ENCODE measurements around the gene TXNL4A. TPM values are rescaled to one million over a fixed set of nuclear protein-coding genes. Genes with fewer than 3 reads are reported as not detected.

TXNL4A gene
- total RNA-seq, 2 donors from 2014 or later = 117 to 138 TPM

DNA sequence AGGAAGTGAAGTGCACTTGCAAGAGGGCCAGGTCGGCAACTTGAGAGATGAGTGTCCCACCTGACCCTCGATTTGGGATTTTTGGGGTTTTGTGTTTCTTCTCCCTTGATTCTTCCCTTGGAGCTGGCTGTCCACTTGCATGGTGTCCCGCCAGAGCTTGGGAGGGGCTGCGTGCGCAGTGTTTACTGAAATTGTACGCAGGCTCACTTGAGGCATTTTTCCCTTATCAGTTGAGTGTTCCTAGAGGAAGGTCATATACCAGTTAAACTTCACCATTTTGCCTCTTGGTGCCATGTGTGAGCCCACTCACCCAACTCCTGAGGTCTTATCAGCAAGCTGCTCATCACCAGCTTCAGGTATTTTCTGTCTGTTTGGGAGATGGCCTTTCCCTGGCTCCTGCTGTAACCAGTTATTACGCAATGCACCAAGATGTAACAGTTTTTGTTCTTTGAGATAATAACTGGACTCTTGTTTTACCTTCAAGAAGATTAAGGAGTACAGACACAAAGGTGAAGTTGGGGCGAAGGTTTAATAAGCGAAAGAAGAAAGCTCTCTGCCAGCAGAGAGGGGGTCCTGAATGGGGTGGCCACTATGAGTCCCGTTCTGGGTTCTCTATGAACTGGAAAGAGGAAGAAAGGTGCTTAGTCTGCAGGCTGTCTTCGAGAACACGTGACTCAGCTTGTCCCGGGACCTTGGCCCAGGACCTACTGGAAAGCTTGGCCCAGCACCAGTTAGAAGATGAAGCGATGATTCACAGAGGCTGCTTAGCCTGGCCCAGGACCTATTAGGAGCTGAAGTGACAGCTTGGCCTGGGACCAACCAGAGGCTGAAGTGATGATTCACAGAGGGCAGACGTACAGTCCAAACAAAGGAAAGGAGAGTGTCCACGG is 21.5 kb upstream of the TXNL4A start:
- no peak overlapping the region for H3K9ac ChIP-seq (ENCODE audit: extremely low read depth, low read length, poor library complexity, severe bottlenecking)
- Mint-ChIP-seq H3K4me3 (no peak overlapping the region), H3K27ac (no peak overlapping the region), H3K9me3 (peaks cover 69% of the 10 kb centered on the region), H3K36me3 (ENCODE audit: low read depth) (peaks cover 5% of the 10 kb centered on the region), H3K4me1 (no peaks in the 10 kb centered on the region), H3K27me3 (ENCODE audit: insufficient read depth) (peaks cover 33% of the 10 kb centered on the region)
- no peaks in the 10 kb centered on the region for H3K4me1 ChIP-seq (ENCODE audit: control insufficient read depth, insufficient read depth, low read length)
- H3K36me3 ChIP-seq (ENCODE audit: control insufficient read depth, insufficient read depth, low read length) = no peaks in the 10 kb centered on the region
- H3K9me3 ChIP-seq (ENCODE audit: control insufficient read depth, low read length) = peaks cover 5% of the 10 kb centered on the region
- H3K4me3 ChIP-seq (ENCODE audit: low read length) = no peak overlapping the region
- TF ChIP-seq, protein P1, sequence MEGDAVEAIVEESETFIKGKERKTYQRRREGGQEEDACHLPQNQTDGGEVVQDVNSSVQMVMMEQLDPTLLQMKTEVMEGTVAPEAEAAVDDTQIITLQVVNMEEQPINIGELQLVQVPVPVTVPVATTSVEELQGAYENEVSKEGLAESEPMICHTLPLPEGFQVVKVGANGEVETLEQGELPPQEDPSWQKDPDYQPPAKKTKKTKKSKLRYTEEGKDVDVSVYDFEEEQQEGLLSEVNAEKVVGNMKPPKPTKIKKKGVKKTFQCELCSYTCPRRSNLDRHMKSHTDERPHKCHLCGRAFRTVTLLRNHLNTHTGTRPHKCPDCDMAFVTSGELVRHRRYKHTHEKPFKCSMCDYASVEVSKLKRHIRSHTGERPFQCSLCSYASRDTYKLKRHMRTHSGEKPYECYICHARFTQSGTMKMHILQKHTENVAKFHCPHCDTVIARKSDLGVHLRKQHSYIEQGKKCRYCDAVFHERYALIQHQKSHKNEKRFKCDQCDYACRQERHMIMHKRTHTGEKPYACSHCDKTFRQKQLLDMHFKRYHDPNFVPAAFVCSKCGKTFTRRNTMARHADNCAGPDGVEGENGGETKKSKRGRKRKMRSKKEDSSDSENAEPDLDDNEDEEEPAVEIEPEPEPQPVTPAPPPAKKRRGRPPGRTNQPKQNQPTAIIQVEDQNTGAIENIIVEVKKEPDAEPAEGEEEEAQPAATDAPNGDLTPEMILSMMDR (conservative IDR thresholded peaks at IDR 0.05) = no peak
- DNase-seq = no peak
- no peak overlapping the region for H3K27ac ChIP-seq (ENCODE audit: low read depth, low read length)
- 83 to 96% methylated on average over 5 to 16 of the region's 16 CpGs for WGBS, 2 experiments (ENCODE audit: insufficient coverage in 1 of 2, insufficient read length in 1 of 2)
- no peaks in the 10 kb centered on the region for H3K27me3 ChIP-seq (ENCODE audit: control insufficient read depth, insufficient read depth, low read length, poor library complexity, severe bottlenecking)

DNA sequence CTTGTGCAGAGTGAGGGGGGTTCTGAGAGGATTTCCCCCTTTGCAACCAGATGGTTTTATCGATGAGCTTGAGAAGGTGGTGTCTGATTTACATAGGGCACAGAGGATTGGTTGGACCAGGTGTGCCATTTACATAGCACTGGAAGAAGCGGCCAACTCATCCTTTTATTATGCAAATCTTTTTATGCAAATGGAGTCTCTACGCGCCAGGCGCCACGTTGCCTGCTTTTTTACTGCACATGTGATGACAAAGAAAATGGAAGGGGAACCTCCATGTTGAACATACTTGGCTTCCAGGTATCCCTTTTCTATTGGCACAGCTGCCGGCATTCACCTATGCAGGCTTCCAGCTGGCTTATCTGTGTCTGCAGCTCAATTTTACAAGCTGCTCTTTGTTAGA is 18.4 kb upstream of the TXNL4A start:
- Mint-ChIP-seq H3K4me3 (no peak overlapping the region), H3K36me3 (ENCODE audit: low read depth) (peaks cover 5% of the 10 kb centered on the region), H3K27me3 (ENCODE audit: insufficient read depth) (peaks cover 57% of the 10 kb centered on the region), H3K9me3 (peaks cover 58% of the 10 kb centered on the region), H3K27ac (no peak overlapping the region), H3K4me1 (no peaks in the 10 kb centered on the region)
- peaks cover 6% of the 10 kb centered on the region for H3K9me3 ChIP-seq (ENCODE audit: control insufficient read depth, low read length)
- no peak overlapping the region for H3K4me3 ChIP-seq (ENCODE audit: low read length)
- no peaks in the 10 kb centered on the region for H3K36me3 ChIP-seq (ENCODE audit: control insufficient read depth, insufficient read depth, low read length)
- no peak overlapping the region for H3K27ac ChIP-seq (ENCODE audit: low read depth, low read length)
- no peak for DNase-seq
- 52 to 67% methylated on average over 6 to 7 of the region's 7 CpGs for WGBS, 2 experiments (ENCODE audit: insufficient coverage in 1 of 2, insufficient read length in 1 of 2)
- no peak overlapping the region for H3K9ac ChIP-seq (ENCODE audit: extremely low read depth, low read length, poor library complexity, severe bottlenecking)
- TF ChIP-seq, protein P1 (conservative IDR thresholded peaks at IDR 0.05) = no peak
- H3K4me1 ChIP-seq (ENCODE audit: control insufficient read depth, insufficient read depth, low read length) = no peaks in the 10 kb centered on the region
- no peaks in the 10 kb centered on the region for H3K27me3 ChIP-seq (ENCODE audit: control insufficient read depth, insufficient read depth, low read length, poor library complexity, severe bottlenecking)

DNA sequence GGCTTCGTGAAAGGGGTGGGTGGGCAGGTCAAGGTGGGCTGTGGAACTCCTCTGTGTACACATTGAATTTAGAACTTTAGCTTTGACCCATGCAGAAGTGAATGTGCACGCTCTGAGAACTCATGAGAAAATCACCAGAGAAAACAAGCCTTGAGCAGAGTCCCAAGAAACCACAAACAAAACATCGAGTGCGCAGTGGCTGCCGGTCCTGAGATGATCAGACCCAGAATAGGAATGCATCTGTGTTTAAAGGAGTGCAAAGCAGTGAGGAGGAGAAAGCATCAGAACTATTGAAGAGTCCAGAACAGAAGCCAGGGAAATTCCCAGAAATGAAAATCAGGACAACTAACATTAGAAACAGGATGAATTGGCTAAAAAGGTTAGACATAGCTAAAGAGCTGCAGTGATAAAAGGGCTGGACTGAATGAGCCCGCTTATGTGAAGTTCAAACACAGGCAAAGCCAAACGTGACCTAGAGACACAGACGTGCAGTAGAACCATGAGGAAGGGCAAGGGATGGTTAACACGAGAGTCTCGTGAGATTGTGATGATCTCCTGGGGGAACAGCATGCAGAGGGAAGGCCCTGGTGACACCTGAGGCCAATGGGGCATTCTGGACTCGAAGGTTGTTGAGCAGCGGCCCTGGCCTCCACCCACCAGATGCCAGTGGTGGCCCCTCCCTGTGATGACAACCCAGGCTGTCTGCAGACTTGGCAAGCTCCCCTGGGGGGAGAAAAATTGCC is 16.4 kb upstream of the TXNL4A start:
- H3K4me3 ChIP-seq (ENCODE audit: low read length) = no peak overlapping the region
- Mint-ChIP-seq H3K36me3 (ENCODE audit: low read depth) (peaks cover 9% of the 10 kb centered on the region), H3K4me1 (no peaks in the 10 kb centered on the region), H3K4me3 (no peak overlapping the region), H3K9me3 (peaks cover 65% of the 10 kb centered on the region), H3K27ac (no peak overlapping the region), H3K27me3 (ENCODE audit: insufficient read depth) (peaks cover 65% of the 10 kb centered on the region)
- TF ChIP-seq, protein P1 (conservative IDR thresholded peaks at IDR 0.05) = no peak
- DNase-seq = no peak
- no peaks in the 10 kb centered on the region for H3K4me1 ChIP-seq (ENCODE audit: control insufficient read depth, insufficient read depth, low read length)
- 88 to 98% methylated on average over 8 to 12 of the region's 12 CpGs for WGBS, 2 experiments (ENCODE audit: insufficient coverage in 1 of 2, insufficient read length in 1 of 2)
- peaks cover 23% of the 10 kb centered on the region for H3K9me3 ChIP-seq (ENCODE audit: control insufficient read depth, low read length)
- H3K9ac ChIP-seq (ENCODE audit: extremely low read depth, low read length, poor library complexity, severe bottlenecking) = no peak overlapping the region
- H3K36me3 ChIP-seq (ENCODE audit: control insufficient read depth, insufficient read depth, low read length) = no peaks in the 10 kb centered on the region
- no peak overlapping the region for H3K27ac ChIP-seq (ENCODE audit: low read depth, low read length)
- H3K27me3 ChIP-seq (ENCODE audit: control insufficient read depth, insufficient read depth, low read length, poor library complexity, severe bottlenecking) = no peaks in the 10 kb centered on the region
